Activated CD4-positive, alpha-beta T cell treated with anti-CD3 and anti-CD28 coated beads, Interleukin-2, amount 10 ng/mL, durations not matched to agents 7 days and 5 days (primary cell): ENCODE data around the gene MACC1. TPM values are rescaled to one million over a fixed set of nuclear protein-coding genes. Genes with fewer than 3 reads are reported as not detected.

Experiments
- CTCF ChIA-PET: fragments of 350-600 bp; sonication (Branson Sonifier 250); formaldehyde crosslinking; loops from one replicate; lab custom pipeline; 2021; ENCODE audit warnings: antibody characterized with exemption; lab: Charles Lee
- POLR2A ChIA-PET: fragments of 350-600 bp; sonication (Branson Sonifier 250); formaldehyde crosslinking; loops from one replicate; lab custom pipeline; 2021; ENCODE audit warnings: antibody characterized with exemption; lab: Charles Lee
- DNase-seq: peaks from one replicate; pipeline ENCODE4 v3.0.0-alpha.2; 2020
- H3K27ac Mint-ChIP-seq: one replicate; pipeline ENCODE4 v1.8.0; 2021; ENCODE audit warnings: mild to moderate bottlenecking, moderate library complexity, mixed read lengths
- H3K27me3 Mint-ChIP-seq: one replicate; pipeline ENCODE4 v1.8.0; 2021; ENCODE audit warnings: mixed read lengths
- H3K36me3 Mint-ChIP-seq: one replicate; pipeline ENCODE4 v1.8.0; 2021; ENCODE audit warnings: low read depth, mixed read lengths
- H3K4me1 Mint-ChIP-seq: one replicate; pipeline ENCODE4 v1.8.0; 2021; ENCODE audit warnings: mixed read lengths
- H3K4me3 Mint-ChIP-seq: one replicate; pipeline ENCODE4 v1.8.0; 2021; ENCODE audit warnings: mild to moderate bottlenecking, moderate library complexity, mixed read lengths
- H3K9me3 Mint-ChIP-seq: one replicate; pipeline ENCODE4 v1.8.0; 2021; ENCODE audit warnings: mixed read lengths
- total RNA-seq, 2 experiments: library from RNA; stranded (reverse); gene quantifications; one replicate each; pipeline ENCODE4 v1.2.3, GENCODE V29; 2021

The MACC1 gene
- total RNA-seq, 2 experiments from 2014 or later: 0.06 to 0.22 TPM

DNA sequence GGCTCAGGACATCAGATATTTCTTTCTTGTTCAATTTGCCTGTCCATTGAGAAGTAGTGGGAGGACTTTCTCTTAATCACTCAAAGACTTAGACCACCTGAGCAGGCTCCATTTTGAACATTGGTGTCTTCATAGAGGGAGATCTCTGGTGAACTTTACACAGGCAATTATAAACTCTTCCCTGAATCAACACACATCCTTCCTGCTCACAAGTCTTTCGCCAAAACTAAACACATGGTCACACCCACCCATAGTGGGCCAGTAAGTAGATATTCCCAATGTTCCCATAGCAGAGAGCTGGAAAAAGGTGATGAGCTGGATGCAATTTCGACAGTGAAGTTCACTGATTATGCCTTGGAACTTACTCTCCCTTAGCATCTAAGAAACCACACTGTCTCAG is 8.2 kb upstream of the MACC1 start:
- Mint-ChIP-seq H3K27ac (no peak overlapping the region), H3K9me3 (no peaks in the 10 kb centered on the region), H3K27me3 (no peaks in the 10 kb centered on the region), H3K36me3 (no peaks in the 10 kb centered on the region), H3K4me3 (no peak overlapping the region), H3K4me1 (no peaks in the 10 kb centered on the region)
- no peak for DNase-seq
- CTCF ChIA-PET: no interaction called here
- POLR2A ChIA-PET: no interaction called here

DNA sequence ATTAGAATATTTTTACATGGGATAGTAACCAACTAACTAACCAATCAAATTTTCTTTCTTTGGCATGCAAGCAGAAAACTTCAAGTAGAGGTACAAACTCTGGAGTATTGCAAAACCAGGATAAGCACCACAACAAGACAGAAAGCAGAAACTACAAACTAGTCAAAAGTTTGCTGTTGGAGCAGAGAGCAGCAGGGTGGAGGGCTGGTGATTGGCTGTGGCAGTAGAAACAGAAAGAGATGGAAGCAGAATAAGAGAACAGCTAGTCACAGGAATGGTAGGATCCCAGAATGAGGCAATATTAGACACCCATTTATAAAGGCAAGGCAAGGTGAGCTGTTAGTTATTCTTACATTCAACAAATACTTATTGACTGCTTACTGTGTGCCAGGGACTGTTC is 6.8 kb upstream of the MACC1 start:
- Mint-ChIP-seq H3K9me3 (no peaks in the 10 kb centered on the region), H3K36me3 (no peaks in the 10 kb centered on the region), H3K4me3 (no peak overlapping the region), H3K27ac (no peak overlapping the region), H3K27me3 (no peaks in the 10 kb centered on the region), H3K4me1 (peaks cover 3% of the 10 kb centered on the region)
- DNase-seq: no peak
- CTCF ChIA-PET: no interaction called here
- POLR2A ChIA-PET: no interaction called here

DNA sequence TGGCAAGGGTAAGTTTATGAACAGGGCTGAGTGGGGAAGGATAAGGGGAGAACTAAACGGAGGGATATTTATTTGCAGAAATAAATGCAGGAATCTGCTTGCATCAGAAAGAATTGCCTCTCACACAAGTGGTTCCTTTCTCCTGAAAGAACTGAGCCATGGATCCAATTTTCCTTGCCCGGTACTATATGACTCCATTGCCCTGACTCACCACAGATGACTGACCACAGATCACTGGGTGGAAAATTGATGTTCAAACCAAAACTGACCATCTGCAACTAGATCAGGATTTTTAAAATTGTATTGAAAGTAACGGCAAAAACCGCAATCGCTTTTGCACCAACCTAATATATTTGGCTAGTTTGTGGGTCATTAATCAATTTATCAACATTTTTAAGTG is 6.2 kb upstream of the MACC1 start:
- Mint-ChIP-seq H3K27me3 (peaks cover under 1% of the 10 kb centered on the region), H3K9me3 (no peaks in the 10 kb centered on the region), H3K4me3 (no peak overlapping the region), H3K36me3 (no peaks in the 10 kb centered on the region), H3K27ac (no peak overlapping the region), H3K4me1 (peaks cover 3% of the 10 kb centered on the region)
- CTCF ChIA-PET: no interaction called here
- POLR2A ChIA-PET: no interaction called here
- DNase-seq: no peak

DNA sequence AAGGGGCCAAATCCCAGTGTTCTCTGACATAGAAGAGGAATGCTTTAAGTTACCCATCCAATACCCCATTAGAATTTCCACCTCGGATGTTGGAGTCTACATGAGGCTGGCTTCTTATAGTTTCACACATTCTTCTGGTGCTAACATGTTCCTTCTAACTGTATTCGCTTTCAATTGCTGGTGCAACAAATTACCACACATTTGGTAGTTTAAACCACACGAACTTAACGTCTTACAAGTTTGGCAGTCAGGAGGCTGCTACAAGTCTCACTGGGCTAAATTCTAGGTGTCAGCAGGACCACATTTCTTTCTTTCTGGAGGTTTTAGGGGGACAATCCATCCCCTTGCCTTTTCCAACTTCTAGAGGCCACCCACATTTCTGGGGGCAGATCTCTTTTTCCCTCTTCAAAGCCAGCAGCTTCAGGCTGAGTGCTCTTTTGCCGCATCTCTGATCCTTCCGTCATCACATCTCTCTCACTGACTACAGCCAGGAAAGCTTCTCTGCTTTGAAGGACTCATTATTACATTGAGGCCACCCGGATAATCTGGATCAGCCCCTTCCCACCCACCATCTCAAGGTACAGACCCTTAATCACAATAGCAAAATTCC is 5.1 kb upstream of the MACC1 start:
- peaks cover 5% of the 10 kb centered on the region for H3K4me1 Mint-ChIP-seq
- DNase-seq: no peak
- no peaks in the 10 kb centered on the region for H3K9me3 Mint-ChIP-seq
- POLR2A ChIA-PET: no interaction called here
- CTCF ChIA-PET: no interaction called here
- H3K36me3 Mint-ChIP-seq: no peaks in the 10 kb centered on the region
- H3K27me3 Mint-ChIP-seq: peaks cover 2% of the 10 kb centered on the region
- no peak overlapping the region for H3K4me3 Mint-ChIP-seq
- H3K27ac Mint-ChIP-seq: no peak overlapping the region

DNA sequence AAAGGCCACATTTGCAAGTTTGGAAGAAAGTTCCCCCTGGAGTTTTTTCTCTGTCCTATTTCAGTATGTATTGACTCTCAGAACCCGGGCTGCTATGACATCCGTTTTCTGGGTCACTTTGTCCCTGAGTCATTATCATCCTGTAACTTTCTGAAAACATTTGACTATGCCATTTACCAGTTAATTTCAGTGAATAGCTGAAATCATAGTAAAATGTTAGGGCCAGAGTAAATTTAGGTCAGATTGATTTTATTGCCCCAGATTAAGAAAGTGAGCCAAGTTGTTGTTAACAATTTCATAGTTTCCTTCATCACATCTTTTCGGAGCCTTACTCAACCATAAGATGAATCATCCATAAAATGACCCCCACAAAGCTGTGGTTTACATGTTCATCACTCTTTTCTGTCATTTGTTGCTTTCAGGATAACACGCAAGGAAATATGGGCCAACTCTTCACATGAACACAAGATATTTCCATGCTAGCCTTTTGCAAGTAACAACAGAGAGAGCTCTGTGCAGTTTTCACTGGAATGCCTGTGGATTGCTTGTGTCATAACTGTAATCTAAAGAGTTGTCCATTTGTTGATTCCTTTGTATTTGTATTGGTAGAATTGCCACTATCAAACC is 3.9 kb upstream of the MACC1 start:
- no peaks in the 10 kb centered on the region for H3K36me3 Mint-ChIP-seq
- CTCF ChIA-PET: interaction anchor here (1.2 kb wide), 1 partner anchor 237 kb away, joined by 5 read pairs; no protein-coding TSS in a partner anchor

DNA sequence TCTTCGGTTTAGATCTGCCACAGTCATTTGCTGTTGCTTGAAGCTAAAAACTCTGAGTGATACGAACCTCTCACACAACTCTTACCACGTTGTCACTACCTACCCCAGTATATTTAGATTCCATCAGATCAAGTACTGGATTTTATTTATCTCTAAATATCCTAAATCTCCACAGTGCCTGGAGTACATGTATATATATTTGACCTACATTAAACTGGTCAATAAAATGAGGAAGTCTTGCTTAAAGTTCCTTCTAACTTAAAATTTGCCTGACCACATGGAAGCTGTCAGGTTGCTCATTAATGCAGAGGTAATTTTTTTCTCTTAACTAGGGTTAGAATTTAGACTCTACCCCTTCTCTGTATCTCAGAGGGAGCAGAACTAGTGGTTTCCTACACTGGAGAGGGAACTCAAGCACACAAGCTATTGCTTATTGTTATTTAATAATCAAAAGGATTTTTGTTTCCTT is 3.1 kb upstream of the MACC1 start:
- no peak overlapping the region for H3K4me3 Mint-ChIP-seq
- POLR2A ChIA-PET: no interaction called here

More for the DNA sequence above, 3.9 kb upstream of the MACC1 start:
- peaks cover 6% of the 10 kb centered on the region for H3K4me1 Mint-ChIP-seq
- DNase-seq: no peak
- H3K4me3 Mint-ChIP-seq: no peak overlapping the region
- POLR2A ChIA-PET: no interaction called here
- H3K27me3 Mint-ChIP-seq: peaks cover 2% of the 10 kb centered on the region
- no peak overlapping the region for H3K27ac Mint-ChIP-seq
- H3K9me3 Mint-ChIP-seq: no peaks in the 10 kb centered on the region

DNA sequence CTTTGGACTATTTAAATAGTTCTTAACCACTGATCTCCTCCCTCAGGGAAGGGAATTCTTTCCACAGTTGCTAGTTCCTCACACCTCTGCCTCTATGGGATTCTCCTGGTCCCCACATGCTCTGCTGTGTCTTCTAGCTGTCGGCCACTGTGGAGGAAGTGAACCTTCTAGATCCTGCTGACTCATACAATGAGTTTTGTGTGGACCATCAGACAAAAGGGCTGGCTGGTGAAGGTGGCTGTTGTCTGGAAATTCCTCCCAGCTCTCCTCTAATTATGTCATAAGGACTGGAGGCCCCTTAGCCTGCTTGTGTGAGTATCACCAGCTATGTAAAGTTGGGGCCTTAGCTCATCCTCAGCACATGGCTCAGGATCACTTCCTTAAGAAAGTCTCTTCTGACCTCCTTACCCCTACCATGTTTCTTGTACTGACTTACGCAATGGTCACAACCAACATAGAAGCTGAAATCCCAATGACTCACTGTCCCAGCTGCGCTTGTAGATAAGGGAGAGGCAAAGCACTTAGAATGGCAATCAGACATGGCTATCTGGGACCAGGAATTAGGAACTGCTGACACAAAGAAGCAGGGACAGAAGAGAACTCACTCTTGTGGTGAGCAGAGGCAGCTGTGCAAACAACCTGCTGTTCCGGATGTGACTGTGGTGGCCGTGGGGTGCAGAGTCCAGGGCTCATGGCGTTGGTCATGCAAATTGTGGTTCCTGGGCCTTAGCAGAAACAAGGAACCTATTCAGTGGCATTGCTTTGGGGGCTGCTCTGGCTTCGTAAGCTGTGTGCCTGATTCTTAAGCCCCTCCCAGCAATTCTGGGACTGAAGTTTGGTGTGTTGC is 2.5 kb upstream of the MACC1 start:
- DNase-seq: no peak
- ChIA-PET POLR2A (no interaction called here), CTCF (interaction anchor here (1.2 kb wide), 1 partner anchor 236 kb away, joined by 5 read pairs; no protein-coding TSS in a partner anchor)
- Mint-ChIP-seq H3K4me3 (no peak overlapping the region), H3K27ac (no peak overlapping the region), H3K27me3 (peaks cover 2% of the 10 kb centered on the region), H3K9me3 (no peaks in the 10 kb centered on the region), H3K36me3 (no peaks in the 10 kb centered on the region), H3K4me1 (peaks cover 6% of the 10 kb centered on the region)

More for the DNA sequence above, 3.1 kb upstream of the MACC1 start:
- peaks cover 6% of the 10 kb centered on the region for H3K4me1 Mint-ChIP-seq
- no peaks in the 10 kb centered on the region for H3K36me3 Mint-ChIP-seq
- H3K9me3 Mint-ChIP-seq: no peaks in the 10 kb centered on the region
- CTCF ChIA-PET: interaction anchor here (1.2 kb wide), 1 partner anchor 237 kb away, joined by 5 read pairs; no protein-coding TSS in a partner anchor
- peaks cover 2% of the 10 kb centered on the region for H3K27me3 Mint-ChIP-seq
- H3K27ac Mint-ChIP-seq: no peak overlapping the region
- no peak for DNase-seq

DNA sequence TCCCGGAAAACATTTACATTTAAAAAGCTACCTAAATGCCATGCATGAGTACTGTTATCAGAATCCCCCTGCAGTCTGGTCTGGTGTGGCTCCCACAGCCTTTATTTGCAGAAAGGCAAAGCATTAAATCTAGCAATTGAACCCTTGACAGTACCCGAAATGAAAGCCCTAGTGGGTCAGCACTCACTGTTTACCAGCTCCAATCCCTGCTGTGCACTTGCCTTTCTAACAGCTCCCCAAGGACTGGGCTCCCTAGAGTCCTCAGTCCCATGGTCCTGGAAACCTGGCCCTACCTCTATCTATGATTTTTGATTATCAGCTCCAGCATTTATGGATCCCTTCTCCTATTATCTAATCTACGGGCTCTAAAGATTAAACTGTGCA is 1.9 kb upstream of the MACC1 start:
- DNase-seq: no peak
- Mint-ChIP-seq H3K4me1 (peaks cover 6% of the 10 kb centered on the region), H3K4me3 (no peak overlapping the region), H3K27ac (no peak overlapping the region), H3K27me3 (peaks cover 2% of the 10 kb centered on the region), H3K9me3 (no peaks in the 10 kb centered on the region), H3K36me3 (no peaks in the 10 kb centered on the region)
- CTCF ChIA-PET: no interaction called here
- POLR2A ChIA-PET: no interaction called here

DNA sequence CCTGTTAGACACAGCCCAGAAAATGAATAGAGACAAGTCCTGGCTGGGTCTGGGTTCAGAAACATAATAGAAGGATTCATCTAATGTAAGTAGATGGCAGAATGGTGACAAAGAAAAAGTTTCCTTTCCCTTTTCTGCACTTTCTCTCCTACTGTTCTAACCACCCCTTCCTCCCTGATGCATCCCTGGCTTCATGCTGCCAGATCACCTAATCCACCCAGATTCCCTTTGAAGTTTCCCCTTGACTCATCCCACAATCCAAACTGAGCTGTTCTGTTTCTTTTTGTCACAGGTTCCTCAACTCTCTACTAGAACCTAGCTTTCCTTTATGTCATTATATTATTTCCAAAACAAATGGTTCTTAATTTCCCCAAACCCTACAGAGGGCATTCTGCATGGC is 1.1 kb upstream of the MACC1 start:
- H3K27ac Mint-ChIP-seq: no peak overlapping the region
- peaks cover 2% of the 10 kb centered on the region for H3K27me3 Mint-ChIP-seq
- peaks cover 6% of the 10 kb centered on the region for H3K4me1 Mint-ChIP-seq
- no peak overlapping the region for H3K4me3 Mint-ChIP-seq
- ChIA-PET POLR2A (no interaction called here), CTCF (no interaction called here)
- H3K36me3 Mint-ChIP-seq: no peaks in the 10 kb centered on the region
- no peaks in the 10 kb centered on the region for H3K9me3 Mint-ChIP-seq
- DNase-seq: no peak

DNA sequence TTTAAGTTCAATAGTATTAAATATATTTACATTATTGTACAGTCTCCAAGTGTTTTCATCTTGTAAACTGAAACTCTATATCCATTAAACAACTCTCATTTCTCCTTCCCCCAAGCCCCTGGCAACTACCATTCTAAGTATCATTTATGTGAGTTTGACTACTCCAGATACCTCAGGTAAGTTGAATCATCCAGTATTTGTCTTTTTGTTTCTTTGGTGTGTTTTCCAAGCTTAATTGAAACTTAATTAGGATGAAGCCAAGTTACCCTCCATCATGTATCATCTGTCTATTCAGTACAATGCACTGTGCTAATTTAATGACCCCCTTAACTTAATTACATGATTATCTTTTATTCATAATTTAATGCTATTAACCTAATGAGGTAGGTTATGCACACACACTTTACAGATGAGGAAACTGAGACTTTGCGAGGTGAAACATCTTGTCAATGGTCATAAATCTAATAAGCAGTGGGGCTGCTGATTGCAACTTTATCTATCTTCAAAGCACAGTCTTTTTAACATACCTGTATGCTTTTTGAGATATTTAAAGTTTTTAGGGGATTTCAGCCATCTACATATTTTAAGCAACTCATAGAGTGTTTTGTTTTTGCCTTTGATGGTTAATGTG is 663 bp downstream of the MACC1 start:
- CTCF ChIA-PET: no interaction called here
- DNase-seq: no peak
- Mint-ChIP-seq H3K27ac (no peak overlapping the region), H3K36me3 (no peaks in the 10 kb centered on the region), H3K4me1 (peaks cover 6% of the 10 kb centered on the region), H3K27me3 (peaks cover 2% of the 10 kb centered on the region), H3K9me3 (no peaks in the 10 kb centered on the region), H3K4me3 (no peak overlapping the region)
- POLR2A ChIA-PET: no interaction called here

DNA sequence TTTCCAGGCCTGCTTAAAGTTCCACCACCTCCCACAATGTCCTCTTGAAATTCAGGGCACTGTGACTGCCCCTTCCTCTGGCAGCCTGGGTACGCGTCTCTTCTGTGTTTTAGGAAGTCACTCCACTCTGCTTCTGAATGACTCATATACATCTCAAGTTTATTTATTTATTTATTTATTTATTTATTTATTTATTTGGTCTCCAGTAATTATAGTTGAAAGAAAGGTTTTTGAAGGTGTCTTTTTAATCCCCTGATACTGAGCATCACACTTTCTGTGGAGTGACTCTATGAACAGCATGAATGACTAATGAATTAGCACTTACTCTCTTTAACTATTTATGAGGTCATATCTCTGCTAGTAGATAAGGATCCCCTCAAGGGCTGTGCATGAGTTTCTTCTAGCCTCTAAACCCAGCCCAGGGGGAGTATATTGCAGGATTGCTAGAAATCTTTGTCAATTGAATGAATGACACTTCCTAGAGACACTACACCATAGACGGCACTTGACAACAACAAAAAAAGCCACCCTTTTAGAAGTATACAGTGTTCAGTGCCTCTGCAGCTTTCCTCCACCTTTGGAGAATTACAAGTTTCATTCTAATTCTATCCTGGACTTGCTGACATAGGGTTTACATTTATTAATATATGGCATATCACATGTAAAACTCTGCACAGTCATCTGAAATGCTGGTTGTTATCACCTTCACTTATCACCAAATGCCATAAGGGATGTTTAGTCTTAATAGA is 2.1 kb downstream of the MACC1 start:
- Mint-ChIP-seq H3K27ac (no peak overlapping the region), H3K27me3 (peaks cover 2% of the 10 kb centered on the region), H3K4me3 (no peak overlapping the region), H3K9me3 (no peaks in the 10 kb centered on the region), H3K36me3 (no peaks in the 10 kb centered on the region), H3K4me1 (peaks cover 6% of the 10 kb centered on the region)
- DNase-seq: no peak
- ChIA-PET POLR2A (no interaction called here), CTCF (no interaction called here)

DNA sequence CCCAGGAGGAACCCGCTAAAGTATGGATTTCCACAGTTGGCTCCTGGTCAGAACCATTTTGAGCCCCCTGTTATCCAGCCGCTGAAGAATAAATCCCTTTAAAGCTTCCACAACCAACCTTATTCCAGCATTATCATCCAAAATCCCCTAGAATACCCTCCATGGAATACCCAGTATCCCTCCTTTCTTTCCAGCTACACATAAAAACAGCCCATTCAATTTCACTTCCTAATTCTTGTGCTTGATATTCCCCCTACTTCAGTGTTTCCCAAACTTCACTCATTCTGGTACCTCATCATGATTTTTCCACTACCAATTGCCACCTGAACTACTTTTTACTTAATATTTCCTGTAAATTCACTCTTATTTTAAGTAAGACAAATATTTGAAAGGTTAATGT is 3.1 kb downstream of the MACC1 start:
- ChIA-PET POLR2A (no interaction called here), CTCF (no interaction called here)
- H3K27me3 Mint-ChIP-seq: peaks cover 2% of the 10 kb centered on the region
- no peaks in the 10 kb centered on the region for H3K9me3 Mint-ChIP-seq
- no peaks in the 10 kb centered on the region for H3K36me3 Mint-ChIP-seq
- DNase-seq: no peak
- no peak overlapping the region for H3K27ac Mint-ChIP-seq
- H3K4me3 Mint-ChIP-seq: no peak overlapping the region
- H3K4me1 Mint-ChIP-seq: peaks cover 3% of the 10 kb centered on the region
